CD4-positive, alpha-beta T cell treated with Interleukin-1 beta for 1 hour (primary cell): ENCODE data around the gene UTF1.
"Not testable (repeated sequence)": the region's sequence is repeated elsewhere in the genome, so short reads cannot be mapped to it uniquely, and the experiment has no call there.

Experiments used
- DNase-seq, 2 donors: peaks; one replicate each; pipeline ENCODE4 v3.0.0-alpha.2; 2020 to 2022

The UTF1 gene

DNA sequence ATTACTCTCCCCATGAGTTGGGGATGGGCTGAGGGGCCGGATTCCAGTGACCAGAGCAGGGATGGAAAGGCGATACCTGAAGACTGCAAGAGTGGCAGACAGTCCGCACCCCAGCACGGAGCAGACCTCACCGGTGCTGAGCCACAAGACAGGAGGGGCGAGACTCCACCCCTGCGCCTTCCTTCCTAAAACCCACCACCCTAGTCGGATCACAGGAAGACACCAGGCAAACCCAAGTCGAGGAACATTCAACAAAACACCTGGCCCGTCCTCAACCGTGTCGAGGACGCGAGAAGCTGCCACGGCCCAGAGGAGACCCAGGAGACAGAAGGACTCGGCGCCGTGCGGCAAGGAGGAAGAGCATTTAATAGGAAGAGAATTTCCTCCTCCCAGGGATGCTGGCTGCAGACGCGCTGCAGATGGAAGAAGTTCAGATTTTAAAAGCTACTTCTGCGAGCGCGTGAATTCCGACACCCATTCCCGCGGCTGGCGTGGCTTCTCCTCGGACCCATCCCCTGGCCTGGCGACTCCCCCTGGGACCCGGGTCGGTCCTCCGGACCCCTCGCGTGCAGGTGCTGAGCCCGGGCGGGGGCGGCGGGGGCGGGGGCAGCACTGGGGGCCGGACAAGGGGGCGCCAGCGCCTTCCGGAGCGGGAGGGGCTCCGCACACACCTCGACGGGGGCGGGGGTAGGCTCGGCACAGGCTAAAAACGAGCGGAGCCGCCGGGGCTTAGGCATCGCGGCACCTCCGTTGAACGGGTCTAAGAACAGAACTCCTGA, 563 bp upstream of the UTF1 start:
- no peak for DNase-seq

DNA sequence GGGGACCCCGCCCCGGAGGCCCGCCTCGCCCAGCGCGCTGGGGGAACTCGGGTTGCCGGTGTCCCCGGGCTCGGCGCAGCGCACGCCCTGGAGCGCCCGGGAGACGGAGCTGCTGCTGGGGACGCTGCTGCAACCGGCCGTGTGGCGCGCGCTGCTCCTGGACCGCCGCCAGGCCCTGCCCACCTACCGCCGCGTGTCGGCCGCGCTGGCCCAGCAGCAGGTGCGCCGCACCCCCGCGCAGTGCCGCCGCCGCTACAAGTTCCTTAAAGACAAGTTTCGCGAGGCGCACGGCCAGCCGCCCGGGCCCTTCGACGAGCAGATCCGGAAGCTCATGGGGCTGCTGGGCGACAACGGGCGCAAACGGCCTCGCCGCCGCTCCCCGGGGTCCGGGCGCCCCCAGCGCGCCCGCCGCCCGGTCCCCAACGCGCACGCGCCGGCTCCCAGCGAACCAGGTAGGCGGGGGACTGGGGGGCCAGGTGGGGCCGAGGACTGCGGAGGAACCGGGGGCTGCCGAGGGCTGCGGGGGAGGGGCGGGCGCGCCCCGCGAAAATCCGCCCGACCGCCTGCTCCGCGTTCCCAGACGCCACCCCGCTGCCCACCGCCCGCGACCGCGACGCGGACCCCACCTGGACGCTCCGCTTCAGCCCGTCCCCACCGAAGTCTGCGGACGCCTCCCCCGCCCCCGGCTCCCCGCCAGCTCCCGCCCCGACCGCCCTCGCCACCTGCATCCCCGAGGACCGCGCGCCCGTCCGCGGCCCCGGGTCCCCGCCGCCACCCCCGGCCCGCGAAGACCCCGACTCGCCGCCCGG, 574 bp downstream of the UTF1 start:
- peak in 1 of 2 donors; percentile 63 for DNase-seq

DNA sequence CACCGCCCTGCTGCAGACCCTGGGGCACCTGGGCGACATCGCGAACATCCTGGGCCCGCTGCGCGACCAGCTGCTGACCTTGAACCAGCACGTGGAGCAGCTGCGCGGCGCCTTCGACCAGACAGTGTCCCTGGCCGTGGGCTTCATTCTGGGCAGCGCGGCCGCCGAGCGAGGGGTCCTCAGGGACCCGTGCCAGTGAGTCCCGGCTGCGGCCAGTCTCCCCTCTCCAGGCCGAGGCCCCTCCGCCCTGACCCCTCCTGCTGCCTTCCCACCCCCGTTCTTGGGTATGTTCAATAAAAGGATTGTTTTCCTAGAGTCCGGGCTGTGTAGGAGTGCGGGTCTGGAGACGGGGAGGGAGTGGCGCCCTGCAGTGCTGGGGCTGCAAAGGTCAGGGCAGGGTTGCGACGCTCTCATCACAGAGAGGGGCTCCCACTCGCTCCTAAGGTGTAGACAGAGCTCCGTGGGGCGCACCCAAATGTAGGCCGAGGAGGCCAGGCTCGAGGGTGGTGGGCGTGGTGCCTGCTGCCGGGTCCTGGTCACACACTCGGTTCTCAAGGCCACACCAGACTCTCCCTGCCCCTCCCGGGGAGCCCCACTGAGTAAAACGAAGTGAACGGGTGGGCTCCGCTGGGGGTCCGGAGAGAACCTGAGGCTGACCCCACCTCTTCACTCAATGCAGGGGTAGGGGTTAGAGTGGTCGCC, 1.4 kb downstream of the UTF1 start:
- DNase-seq = no peak

DNA sequence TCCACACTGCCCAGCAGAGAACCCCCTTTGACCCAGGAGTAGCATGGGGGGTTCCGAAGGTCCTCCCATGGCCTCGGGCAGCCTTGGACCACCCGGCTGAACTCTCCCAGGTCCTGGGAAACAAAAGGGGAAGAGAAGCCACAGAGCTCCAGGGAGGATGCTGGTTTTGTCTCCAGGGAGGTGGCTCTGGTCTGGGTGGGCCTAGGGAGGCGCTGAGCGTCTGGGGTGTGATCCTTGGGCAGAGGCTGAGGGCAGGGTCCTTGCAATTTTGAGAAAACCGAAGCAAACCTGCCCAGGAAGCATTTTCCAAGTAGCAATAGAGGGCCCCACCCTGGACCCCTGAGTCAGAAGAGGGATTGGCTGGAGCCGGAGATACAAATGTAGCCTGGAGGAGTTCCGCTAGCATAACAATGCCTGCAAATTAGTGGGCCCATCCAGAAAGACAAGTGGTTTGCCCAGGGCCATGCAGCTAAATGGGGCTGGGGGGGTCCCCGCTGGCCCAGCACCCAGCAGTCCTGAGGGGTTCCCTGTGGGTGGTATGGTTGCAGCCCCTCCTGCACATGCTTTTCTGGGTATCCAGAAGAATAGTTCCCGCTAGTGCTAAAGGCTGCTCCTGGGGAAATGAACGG, 2.0 kb downstream of the UTF1 start:
- DNase-seq = no peak

DNA sequence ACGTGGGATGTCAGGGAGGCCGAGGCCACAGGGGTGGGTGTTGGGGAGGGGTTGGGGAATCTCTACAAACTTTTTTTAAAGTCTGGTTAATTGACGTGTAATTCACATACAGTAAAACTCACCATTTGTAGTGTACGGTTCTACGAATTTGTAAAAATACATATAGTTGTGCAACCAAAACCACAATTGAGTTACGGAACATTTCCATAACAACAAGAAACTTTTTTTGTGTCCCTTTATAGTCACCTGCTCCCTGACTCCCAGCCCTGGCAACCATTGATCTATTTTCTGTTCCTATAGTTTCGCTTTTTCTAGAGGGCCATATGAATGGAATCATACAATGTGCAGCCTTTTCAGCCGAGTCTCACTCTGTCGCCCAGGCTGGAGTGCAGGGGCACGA, 4.8 kb downstream of the UTF1 start:
- DNase-seq = not testable (repeated sequence)

DNA sequence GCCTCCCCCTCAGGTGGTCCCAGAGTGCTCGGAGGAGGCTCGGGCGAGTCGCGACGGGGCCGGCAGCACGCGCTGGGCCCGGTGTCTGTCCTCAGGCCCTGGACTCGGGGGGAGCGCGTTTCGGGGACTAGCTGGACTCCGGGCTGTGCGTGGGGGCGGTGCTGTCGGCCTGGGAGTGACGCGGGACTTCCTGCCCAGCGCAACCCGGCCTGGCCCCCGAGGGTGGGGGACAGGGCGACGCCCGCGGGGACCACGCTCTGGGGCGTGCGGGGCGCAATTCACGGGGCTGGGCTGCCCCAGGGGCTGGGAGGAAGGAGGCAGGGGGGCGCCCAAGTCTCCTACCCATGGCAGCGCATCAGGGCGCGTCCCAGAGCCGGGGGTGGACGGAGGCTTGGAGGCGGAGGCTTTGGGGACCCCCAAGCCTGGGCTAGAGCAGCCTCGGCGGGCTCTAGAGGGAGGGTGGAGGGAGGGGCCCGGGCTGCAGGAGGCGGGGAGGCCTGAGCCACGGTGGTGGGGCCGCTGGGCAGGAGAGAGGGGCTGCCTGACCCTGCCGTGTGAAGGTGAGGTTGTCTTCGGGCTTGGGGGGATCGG, 5.3 kb downstream of the UTF1 start:
- peak in 1 of 2 donors; percentile 57 for DNase-seq

DNA sequence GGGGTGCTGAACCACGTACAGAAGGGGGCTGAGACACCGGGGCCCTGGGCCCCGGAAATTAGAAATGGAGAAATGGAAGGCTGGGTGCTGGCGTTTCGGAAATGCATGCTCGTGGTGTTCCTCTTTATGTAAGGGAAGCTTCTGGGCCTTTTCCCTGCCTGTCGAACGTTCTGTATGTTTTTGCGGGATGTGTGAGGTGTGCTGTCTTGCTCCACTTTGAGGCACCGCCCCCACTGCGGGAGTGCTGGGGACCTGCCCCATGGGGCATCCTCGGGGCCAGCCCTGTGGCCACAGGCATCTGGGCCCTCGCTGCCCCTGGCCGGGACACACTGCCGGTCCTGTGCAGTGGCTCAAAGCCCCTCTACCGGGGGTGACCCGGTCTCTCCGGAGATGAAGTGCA, 5.9 kb downstream of the UTF1 start:
- DNase-seq = peak in 1 of 2 donors; percentile 45

DNA sequence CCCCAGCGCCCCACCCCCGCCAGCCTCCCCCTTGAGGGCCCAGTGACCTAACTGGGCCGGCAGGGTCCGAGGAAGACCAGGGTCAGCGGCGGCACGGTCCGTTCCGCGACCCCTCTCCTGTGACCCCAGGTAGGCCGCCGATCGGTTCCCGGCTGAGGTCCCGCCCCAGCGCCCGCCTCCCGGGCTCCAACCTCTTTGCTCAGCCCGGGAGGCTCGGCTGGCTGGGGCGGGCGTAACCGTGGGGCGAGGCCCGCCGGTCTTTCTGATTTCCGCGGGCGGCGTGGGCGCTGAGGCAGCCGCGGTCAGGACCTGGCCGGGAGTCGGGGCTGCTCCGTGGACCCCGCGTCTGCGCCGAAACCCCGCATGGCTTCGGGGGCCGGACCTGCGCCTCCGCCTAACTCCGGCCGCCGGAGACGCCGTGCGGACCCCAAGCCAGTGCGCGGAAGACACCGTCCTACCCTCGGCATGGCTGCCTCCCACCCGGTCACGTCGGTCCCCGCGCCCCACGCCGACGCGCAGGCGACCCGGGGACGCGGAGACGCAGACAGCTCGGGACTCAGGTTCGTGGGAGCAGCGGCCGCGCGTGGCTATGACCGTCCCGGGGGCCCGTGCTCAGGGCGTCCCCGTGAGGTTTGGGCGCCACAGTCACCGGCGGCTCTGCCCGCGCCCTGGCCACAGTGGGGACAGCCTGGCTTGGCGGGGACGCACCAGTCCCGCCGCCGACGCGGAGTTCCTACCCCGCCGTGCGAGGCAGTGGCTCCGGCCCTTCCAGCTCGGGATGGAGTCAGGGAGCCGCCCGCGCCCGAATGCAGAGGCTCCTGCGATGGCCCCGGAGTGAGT, 6.6 kb downstream of the UTF1 start:
- DNase-seq = no peak

DNA sequence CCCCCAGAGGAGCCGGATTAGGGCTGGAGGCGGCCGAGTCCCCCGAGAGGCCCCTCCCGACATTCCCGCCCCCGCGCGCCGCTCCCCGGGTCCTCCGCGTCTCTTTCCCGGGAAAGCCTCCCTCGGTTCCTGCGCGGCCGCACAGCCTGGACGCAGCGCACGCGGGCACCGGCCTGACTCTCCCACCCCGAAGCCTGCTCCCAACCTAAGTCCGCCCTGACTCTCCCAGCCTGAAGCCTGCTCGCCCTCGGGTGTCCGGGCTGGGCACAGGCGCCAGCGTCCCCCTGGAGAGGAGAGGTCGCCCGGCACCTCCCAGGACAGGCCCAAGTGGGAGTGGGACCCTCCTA, 7.2 kb downstream of the UTF1 start:
- no peak for DNase-seq

DNA sequence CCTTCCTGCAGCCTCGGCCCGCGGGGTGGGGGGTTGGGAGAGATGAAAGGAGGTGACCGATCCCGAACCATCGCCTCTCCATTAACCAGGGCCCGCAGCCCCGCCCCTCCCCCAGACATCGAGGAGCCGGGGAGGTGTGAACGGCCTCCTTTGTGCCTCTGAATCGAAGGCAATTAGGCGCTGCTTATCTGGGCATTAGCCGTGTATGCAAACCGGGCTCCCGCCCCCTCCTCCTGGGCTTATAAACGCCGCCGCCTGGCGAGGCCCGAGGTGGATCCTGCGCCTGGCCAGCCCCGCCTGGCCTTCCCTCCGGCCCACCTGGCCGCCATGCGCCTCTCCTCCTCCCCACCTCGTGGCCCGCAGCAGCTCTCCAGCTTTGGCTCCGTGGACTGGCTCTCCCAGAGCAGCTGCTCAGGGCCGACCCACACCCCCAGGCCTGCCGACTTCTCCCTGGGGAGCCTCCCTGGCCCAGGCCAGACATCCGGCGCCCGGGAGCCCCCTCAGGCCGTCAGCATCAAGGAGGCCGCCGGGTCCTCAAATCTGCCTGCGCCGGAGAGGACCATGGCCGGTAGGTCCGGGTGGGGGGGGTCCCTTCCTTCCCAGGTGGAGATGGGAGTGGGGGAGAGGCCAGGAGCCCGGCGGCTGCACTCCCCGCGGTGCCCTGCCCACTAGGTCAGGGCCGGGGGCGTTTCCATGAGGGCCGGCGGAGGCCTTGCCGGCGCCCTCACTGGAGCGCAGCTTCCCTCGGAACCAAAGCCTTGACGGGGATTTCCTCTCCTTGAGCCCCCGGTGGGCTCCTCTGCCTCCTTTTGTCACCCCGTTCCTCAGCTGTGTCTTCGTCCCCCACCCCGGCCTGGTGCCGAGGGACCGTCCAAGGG, 7.8 kb downstream of the UTF1 start, which contains the start of gene VENTX:
TSS of gene VENTX (plus strand) at position 268 of the 878 bp plus-strand sequence. CDS start at position 328, 60 bp downstream.
- DNase-seq = no peak

DNA sequence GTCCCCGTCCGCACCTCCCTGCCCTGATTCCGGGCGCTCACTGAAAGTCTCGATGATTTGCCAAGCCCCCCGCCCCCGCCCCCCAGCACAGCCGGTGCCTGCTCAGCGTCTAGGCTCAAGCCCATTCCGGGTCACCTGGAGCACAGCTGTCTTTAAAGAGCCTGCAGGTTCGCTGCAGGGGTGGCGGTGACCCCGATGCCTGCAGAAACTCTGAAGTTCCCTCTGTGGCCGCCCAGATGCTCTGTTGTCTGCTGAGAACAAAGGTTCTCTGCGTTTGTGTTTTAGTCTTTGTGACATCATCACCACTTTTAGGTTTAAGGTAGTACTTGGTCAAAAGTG, 8.4 kb downstream of the UTF1 start:
- no peak for DNase-seq

DNA sequence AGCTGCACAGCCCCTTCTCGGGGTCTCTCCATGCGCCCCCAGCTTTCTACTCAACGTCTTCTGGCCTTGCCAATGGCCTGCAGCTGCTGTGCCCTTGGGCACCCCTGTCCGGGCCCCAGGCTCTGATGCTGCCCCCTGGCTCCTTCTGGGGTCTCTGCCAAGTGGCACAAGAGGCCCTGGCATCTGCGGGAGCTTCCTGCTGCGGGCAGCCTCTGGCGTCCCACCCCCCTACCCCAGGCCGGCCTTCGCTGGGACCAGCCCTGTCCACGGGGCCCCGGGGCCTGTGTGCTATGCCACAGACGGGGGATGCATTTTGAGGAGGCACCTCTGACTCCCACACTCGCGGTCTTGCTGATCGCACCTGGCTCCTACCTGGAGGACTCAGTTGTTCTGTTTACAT, 10.0 kb downstream of the UTF1 start:
- DNase-seq = no peak

DNA sequence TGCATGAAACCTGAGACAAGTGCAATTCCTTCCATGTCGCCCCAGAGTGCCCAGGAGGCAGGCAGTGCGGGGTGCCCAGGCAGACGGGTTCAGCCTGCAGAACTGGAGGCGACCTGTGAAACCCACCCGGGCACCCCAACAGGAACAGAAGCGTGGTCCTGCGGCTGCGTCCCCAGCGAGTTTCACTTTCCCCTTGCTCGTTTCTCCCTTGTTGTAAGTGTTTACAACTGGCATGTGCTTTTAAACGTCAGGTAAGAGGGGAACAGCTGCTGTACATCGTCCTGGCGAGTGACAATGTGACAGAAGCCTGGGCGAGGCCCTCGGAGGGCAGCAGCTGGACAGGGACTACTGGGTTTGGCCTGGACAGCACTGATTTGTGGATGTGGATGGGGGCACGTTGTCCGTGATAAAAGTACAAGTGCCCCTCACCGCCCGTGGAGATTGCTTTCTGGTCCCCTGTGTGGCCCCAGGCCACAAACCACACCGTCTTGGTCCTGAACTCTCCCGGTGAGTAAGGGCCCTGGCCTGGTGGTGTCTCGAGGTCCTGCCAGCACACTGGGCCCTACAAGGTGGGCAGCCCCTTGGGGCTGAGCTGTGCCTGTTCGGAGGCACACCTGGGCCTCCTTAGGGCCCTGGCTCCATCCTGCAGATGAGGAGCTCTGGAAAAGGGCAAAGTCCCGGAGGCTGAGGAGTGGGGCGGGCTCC, 11.6 kb downstream of the UTF1 start:
- no peak for DNase-seq

DNA sequence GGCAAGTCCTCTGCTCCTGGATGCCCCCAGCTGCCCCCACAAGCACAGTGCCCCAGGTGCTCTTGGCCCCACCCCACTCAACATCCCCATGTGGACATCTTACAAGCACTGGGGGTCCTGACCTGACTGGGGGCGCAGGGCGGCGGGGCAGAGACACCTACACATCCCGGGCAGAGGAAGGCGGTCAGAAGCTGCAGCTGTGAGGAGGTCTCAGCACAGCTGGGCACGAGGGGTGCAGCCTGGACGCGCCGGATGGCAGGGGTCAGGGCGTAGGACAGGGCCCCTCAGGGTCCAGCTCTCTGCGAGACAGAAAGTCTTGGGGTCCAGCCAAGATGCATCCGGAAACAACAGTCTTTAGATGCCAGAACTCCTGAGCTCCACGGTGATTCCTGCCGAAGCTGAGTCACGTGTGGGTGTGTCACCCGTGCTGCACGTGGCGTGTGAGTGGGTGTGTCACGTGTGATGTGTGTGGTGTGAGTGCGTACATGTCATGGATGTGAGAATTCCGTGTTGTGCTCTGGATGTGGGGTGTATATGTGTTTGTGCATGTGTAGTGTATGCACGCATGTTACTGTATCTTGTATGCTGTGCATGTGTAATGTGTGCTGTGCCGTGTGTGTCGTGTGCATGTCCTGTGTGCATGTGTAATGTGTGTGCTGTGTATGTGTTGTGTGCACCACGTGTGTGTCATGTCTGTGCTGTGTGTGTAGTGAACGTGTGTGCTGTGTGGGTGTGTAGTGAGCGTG, 12.8 kb downstream of the UTF1 start:
- no peak for DNase-seq

DNA sequence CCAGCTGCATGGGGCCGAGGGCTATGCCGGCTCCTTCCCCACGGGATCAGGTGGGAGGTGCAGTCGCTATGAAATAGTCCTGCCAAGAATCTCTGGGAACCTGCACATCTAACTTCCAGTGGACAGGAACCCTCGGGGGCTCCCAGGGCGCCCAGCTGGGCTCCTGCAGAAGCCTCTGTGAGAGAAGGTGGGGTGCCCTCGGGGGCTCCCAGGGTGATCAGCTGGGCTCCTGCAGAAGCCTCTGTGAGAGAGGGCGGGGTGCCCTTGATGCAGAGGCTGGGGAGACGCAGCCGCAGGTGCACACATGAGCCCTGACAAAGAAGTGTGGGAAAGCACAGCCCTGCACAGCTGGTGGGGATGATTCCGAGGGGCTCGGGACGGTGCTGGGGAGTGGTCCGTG, 13.6 kb downstream of the UTF1 start:
- no peak for DNase-seq

DNA sequence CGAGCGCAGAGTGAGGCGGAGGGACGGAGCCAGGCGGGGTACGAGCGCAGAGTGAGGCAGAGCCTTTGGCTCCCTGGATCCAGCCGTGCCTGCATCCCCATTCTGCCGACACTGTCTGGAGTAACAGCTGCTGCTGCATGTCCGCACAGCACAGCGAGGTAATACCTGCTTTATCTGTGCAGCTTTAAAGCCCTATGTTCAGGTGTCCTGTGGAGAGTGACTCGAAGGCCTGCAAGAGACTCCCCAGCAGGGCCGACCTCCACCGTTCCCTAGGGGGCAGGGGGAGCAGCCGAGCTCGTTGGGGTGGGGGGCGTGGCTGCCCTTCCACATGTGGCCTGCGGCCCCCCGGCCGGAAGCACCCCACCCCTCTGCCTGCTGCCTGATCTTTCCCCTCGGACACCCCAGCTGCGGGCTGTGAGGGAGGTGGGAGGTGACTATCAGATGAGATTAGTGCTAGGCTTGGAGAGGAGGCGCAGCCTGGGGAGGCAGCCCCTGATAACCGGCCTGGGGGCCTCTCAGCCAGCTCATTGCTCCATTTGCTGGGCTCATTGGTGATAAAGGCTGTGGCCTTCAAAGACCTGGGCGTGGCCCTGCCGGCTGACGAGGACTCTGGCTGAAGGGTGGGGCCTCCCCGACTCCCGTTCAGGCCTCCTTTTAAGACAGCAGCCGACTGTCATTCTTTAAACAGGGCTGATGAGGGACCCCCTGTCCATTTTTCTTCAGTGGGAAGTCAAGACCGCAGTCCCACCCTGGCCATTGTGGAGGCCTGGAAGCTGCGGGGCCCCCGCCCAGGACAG, 15.6 kb downstream of the UTF1 start:
- DNase-seq = no peak

DNA sequence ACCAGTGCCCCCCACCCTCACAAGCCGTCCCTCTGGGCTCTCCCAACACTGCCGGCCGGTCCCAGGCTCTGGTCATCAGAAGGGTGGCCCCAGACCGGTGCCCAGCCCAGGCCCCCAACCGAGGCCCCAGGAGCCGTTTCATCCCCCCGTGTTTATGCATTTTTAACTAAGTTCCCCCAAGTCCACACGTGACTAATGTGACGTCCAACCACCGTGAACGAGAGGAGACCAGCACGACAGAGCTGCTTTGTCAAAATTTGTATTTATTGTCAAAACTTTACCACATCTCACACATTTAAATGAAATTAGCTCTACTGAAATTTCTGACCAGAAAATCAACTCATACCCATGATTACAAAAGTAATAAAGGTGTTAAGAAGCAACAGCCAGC, 16.2 kb downstream of the UTF1 start:
- no peak for DNase-seq

DNA sequence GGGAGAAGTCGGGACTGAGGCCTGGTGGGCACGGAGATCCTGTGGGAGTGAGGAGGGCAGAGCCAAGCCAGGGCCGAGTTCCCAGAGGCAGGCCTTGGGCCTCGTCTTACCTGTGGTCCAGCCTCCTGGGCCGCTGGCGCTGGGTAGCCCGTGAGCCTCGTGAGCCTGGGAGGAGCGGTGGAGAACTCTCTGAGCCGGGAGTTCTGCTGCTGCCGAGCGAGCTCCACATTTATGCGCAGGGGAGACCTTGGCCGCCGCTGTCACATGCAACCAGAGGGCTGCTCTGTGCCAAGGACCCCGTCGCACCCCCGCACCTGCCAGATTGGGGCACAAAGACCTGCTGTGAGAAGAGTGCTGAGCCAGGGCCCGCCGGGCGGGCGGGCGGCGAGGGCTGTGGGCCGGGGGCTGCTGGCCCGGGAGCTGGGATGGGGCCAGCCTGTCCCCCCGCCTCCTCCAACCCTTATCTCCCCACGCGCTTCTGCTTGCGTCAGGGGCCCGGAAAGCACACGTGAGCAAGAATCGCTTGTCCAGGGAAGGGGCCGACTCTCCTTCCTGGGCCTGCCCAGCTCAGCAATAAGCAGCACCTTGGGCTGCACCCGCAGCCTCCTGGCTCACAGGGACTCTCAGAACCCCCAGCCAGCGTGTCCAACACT, 17.8 kb downstream of the UTF1 start:
- no peak for DNase-seq
